ENCODE measurements around the gene CALHM6.

The CALHM6 gene

GRCh38 chr6:116497113-116497676 is 36.0 kb downstream of the CALHM6 start:
- TF ChIP-seq, protein P1, sequence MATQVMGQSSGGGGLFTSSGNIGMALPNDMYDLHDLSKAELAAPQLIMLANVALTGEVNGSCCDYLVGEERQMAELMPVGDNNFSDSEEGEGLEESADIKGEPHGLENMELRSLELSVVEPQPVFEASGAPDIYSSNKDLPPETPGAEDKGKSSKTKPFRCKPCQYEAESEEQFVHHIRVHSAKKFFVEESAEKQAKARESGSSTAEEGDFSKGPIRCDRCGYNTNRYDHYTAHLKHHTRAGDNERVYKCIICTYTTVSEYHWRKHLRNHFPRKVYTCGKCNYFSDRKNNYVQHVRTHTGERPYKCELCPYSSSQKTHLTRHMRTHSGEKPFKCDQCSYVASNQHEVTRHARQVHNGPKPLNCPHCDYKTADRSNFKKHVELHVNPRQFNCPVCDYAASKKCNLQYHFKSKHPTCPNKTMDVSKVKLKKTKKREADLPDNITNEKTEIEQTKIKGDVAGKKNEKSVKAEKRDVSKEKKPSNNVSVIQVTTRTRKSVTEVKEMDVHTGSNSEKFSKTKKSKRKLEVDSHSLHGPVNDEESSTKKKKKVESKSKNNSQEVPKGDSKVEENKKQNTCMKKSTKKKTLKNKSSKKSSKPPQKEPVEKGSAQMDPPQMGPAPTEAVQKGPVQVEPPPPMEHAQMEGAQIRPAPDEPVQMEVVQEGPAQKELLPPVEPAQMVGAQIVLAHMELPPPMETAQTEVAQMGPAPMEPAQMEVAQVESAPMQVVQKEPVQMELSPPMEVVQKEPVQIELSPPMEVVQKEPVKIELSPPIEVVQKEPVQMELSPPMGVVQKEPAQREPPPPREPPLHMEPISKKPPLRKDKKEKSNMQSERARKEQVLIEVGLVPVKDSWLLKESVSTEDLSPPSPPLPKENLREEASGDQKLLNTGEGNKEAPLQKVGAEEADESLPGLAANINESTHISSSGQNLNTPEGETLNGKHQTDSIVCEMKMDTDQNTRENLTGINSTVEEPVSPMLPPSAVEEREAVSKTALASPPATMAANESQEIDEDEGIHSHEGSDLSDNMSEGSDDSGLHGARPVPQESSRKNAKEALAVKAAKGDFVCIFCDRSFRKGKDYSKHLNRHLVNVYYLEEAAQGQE (IDR thresholded peaks at IDR 0.05; ENCODE audit: low read depth) = no peak
- TF ChIP-seq TAF1 (IDR thresholded peaks at IDR 0.05; ENCODE audit: low read depth) (no peak), FOXM1 (IDR thresholded peaks at IDR 0.05; ENCODE audit: borderline replicate concordance, low read depth) (no peak), NFIC (IDR thresholded peaks at IDR 0.05) (no peak), ZBTB7A (IDR thresholded peaks at IDR 0.05; ENCODE audit: low read depth) (no peak), CREB1 (IDR thresholded peaks at IDR 0.05; ENCODE audit: low read depth) (no peak), CEBPB (IDR thresholded peaks at IDR 0.05) (no peak)
- TF ChIP-seq, protein P2, sequence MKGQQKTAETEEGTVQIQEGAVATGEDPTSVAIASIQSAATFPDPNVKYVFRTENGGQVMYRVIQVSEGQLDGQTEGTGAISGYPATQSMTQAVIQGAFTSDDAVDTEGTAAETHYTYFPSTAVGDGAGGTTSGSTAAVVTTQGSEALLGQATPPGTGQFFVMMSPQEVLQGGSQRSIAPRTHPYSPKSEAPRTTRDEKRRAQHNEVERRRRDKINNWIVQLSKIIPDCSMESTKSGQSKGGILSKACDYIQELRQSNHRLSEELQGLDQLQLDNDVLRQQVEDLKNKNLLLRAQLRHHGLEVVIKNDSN (IDR thresholded peaks at IDR 0.05) = no peak

DNA sequence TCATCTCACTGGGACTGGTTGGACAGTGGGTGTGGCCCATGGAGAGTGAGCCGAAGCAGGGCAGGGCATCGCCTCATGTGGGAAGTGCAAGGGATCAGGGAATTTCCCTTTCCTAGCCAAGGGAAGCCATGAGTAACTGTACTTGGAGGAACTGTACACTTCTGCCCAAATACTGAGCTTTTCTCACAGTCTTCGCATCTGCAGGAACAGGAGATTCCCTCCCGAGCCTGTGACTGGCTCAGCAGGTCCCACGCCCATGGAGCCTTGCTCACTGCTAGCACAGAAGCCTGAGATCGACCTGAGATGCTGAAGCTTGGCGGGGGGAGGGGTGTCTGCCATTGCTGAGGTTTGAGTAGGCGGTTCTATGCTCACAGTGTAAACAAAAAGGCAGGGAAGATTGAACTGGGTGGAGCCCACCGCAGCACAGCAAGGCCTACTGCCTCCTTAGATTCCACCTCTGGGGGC is 39.8 kb downstream of the CALHM6 start:
- TF ChIP-seq NFIC (IDR thresholded peaks at IDR 0.05) = no peak
- TF ChIP-seq MAX (IDR thresholded peaks at IDR 0.05) = no peak
- TF ChIP-seq CEBPB (IDR thresholded peaks at IDR 0.05) = no peak
- TF ChIP-seq EGR1 (IDR thresholded peaks at IDR 0.05) = no peak
- no peak for TF ChIP-seq RAD21 (IDR thresholded peaks at IDR 0.05; ENCODE audit: low read depth)
- TF ChIP-seq TEAD4 (IDR thresholded peaks at IDR 0.05) = no peak
- no peak for TF ChIP-seq YY1 (IDR thresholded peaks at IDR 0.05; ENCODE audit: low read depth)
- TF ChIP-seq, protein P2 (IDR thresholded peaks at IDR 0.05) = no peak
- no peak for TF ChIP-seq TAF1 (IDR thresholded peaks at IDR 0.05; ENCODE audit: low read depth)
- no peak for TF ChIP-seq CREB1 (IDR thresholded peaks at IDR 0.05; ENCODE audit: low read depth)
- TF ChIP-seq EP300 (IDR thresholded peaks at IDR 0.05; ENCODE audit: borderline replicate concordance) = no peak
- no peak for TF ChIP-seq TCF12 (IDR thresholded peaks at IDR 0.05; ENCODE audit: low read depth)
- TF ChIP-seq, protein P1 (IDR thresholded peaks at IDR 0.05; ENCODE audit: low read depth) = no peak
- TF ChIP-seq ZBTB7A (IDR thresholded peaks at IDR 0.05; ENCODE audit: low read depth) = no peak
- TF ChIP-seq FOXM1 (IDR thresholded peaks at IDR 0.05; ENCODE audit: borderline replicate concordance, low read depth) = no peak

- TF ChIP-seq CREB1 (IDR thresholded peaks at IDR 0.05; ENCODE audit: low read depth) (no peak), RAD21 (IDR thresholded peaks at IDR 0.05; ENCODE audit: low read depth) (no peak), TAF1 (IDR thresholded peaks at IDR 0.05; ENCODE audit: low read depth) (no peak), TCF12 (IDR thresholded peaks at IDR 0.05; ENCODE audit: low read depth) (no peak), MAX (IDR thresholded peaks at IDR 0.05) (no peak), NFIC (IDR thresholded peaks at IDR 0.05) (no peak), FOXM1 (IDR thresholded peaks at IDR 0.05; ENCODE audit: borderline replicate concordance, low read depth) (no peak), EGR1 (IDR thresholded peaks at IDR 0.05) (no peak), TEAD4 (IDR thresholded peaks at IDR 0.05) (no peak), EP300 (IDR thresholded peaks at IDR 0.05; ENCODE audit: borderline replicate concordance) (no peak), YY1 (IDR thresholded peaks at IDR 0.05; ENCODE audit: low read depth) (no peak), ZBTB7A (IDR thresholded peaks at IDR 0.05; ENCODE audit: low read depth) (no peak), CEBPB (IDR thresholded peaks at IDR 0.05) (no peak)
- TF ChIP-seq, protein P1 (IDR thresholded peaks at IDR 0.05; ENCODE audit: low read depth) = no peak
- TF ChIP-seq, protein P2 (IDR thresholded peaks at IDR 0.05) = no peak
These were observed 46.1 kb downstream of the CALHM6 start for GRCh38 chr6:116507324-116507723.

GRCh38 chr6:116508527-116508926 is 47.4 kb downstream of the CALHM6 start:
- TF ChIP-seq TAF1 (IDR thresholded peaks at IDR 0.05; ENCODE audit: low read depth) (no peak), TEAD4 (IDR thresholded peaks at IDR 0.05) (no peak), RAD21 (IDR thresholded peaks at IDR 0.05; ENCODE audit: low read depth) (no peak)
- TF ChIP-seq, protein P1 (IDR thresholded peaks at IDR 0.05; ENCODE audit: low read depth) = no peak
